Measurements from ENCODE around the gene PLA1A.
"Not testable (repeated sequence)": the region's sequence is repeated elsewhere in the genome, so short reads cannot be mapped to it uniquely, and the experiment has no call there.

PLA1A gene

DNA sequence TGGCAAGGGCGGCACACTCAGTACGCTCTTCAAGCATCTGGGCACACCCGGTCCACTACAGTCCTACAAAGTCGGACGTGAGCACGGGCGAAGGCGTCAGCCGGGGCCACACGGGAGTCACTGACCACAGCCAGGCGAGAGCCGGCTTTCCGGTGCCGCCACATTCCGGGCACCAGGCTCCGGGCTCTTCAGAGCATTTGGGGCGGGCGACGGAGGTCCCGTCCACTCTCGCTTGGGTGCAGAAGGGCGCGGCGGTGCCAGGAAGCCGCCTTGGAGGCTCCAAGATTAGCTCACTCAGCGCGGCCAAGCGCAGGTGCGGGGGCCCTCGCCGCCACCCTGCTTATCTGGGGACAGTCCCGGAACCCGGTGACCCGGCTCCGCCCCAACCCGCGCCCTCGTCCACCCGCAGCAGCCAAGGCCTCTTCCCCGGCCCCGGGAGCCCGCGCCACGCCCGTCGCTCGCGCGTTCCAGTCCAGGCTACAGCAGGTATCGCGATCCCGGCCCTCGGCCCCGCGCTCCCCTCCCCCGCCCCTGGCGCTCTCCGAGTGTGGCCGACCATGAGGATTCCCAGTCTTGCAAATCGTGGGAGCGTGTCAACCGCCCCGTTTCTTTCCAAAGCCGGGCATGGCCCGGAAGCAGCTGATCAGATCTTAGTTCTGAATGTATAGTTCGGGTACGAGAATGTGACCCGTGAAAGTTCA, 18.2 kb upstream of the PLA1A start, which contains the start of gene ADPRH:
Gene ADPRH, plus strand, starts transcription at position 127 of the 701 bp plus-strand sequence. CDS start 2,678 bp downstream, outside the sequence.
- peak; percentile 93 for DNase-seq

DNA sequence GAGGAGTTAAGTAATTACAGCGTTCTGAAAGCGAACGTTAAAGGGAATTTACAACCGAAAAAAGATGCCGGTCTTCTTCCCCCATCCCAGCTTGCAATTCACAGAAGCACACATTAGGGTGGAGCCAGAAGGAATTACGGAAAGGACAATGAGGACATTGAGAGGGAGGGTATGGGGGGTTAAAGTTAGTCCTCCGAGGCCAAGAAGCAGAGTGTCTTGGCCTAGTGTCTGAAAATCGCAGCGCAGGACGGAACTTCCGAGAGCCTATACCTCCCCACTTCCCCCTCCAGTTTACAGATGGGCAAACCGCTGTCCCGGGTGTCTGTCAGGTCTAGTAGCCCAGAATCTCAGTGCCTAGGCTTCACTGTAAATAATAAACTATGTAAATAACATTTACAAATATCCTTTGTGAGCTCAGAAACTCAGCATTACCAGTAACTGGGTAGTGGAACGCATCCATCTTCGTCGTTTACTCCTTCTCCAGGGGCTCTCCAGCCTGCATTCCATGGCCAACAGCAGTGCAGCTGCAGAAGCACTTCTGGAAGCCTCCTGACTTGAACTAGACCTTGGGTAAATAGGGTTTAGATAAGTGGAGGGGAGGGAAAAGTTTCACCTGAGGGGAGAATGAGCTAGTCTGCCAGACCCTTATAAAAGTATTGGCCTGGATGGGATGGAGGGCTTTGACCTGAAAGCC, 17.5 kb upstream of the PLA1A start:
- DNase-seq, result no peak

DNA sequence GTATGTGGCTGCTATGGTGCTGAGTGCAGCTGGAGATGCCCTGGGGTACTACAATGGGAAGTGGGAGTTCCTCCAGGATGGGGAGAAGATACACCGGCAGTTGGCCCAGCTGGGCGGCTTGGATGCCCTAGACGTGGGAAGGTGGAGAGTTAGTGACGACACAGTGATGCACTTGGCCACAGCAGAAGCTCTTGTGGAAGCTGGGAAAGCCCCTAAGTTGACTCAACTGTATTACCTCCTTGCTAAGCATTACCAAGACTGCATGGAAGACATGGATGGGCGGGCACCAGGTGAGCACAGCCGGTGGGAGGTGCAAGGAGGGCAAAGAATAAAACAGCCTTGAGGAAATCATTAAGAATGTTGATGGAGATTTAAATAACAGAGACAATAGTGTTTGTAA, 15.5 kb upstream of the PLA1A start:
- DNase-seq, result no peak

DNA sequence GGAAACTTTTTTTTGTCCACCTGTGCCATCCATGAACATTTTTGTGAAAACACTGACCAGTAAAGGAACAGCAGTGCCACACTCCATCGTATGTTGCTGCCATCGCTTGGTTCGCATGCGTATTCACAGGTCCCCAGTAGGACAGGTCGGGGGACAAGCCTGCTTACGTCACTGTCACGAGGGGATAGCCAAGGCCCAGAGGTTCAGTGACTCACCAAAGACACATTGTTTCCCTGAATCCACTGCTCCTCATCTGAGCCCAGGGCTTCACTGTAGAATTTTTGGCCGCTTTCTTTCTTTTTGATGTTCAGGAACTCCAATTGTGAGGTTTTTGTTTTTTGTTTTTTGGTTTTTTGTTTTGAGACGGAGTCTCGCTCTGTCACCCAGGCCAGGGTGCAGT, 12.5 kb upstream of the PLA1A start:
- DNase-seq, result no peak

DNA sequence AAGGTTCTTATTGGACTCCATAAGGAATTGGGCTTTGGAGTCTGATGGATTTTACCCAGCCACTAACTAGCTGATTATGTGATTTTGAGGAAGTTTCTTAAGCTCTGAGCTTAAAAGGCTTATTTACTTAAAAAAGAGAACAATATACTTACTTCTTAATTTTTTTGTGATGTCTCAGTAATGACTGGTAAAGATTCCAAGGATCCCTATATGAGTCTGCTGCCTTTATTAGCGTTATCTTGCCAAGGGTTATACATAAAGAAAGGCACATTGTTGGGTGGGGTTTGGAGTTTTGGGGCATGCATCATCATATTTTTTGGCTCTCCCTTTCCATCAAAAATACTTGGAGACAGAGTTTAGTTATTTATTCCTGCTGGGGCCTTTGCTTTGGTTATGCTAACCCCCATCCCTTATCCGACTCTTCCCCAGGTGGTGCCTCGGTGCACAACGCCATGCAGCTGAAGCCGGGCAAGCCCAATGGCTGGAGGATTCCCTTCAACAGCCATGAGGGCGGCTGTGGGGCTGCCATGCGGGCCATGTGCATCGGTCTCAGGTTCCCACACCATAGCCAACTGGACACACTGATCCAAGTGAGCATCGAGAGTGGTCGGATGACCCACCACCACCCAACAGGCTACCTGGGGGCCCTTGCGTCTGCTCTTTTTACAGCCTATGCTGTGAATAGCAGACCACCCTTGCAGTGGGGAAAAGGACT, 11.7 kb upstream of the PLA1A start:
- no peak for DNase-seq

DNA sequence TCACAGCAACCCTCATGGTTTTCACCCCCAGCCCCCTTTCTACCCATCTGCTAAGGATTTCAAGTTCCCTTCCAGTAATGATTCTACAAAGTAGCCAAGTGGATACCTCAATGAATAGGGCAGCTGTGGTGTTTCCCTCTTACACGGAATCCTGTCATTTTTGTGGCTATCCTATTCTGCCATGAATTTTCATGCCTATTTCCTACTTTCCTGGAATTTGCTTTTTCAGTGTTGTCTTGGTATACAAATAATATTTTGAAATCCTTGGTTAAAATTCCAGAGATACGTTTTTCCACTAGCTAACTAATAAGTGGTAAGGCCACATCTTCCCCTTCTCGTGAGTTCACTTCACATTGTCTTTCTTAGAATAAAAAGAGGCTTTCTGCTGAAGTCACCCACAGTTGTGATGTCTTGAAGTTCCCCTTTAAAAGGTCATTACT, 10.9 kb upstream of the PLA1A start:
- DNase-seq, result no peak

DNA sequence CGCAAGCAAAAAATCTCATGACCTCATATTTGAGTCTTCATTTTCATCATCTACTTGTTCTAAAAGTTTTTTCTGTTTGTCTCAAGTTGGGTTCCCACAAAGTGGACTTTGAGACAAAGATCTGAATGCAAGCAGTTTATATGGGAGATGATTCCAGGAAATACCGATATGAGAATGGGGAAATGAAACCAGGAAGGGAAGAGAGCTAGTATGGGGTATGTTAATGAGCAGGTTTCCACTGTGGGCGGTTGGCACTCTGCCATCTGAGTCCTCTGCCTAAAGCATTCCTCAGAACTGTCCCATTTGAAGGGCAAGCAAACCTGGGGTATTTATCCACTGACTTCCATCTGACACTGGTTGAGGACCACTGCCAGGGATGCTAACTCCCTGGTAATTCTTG, 9.6 kb upstream of the PLA1A start:
- DNase-seq, result no peak

DNA sequence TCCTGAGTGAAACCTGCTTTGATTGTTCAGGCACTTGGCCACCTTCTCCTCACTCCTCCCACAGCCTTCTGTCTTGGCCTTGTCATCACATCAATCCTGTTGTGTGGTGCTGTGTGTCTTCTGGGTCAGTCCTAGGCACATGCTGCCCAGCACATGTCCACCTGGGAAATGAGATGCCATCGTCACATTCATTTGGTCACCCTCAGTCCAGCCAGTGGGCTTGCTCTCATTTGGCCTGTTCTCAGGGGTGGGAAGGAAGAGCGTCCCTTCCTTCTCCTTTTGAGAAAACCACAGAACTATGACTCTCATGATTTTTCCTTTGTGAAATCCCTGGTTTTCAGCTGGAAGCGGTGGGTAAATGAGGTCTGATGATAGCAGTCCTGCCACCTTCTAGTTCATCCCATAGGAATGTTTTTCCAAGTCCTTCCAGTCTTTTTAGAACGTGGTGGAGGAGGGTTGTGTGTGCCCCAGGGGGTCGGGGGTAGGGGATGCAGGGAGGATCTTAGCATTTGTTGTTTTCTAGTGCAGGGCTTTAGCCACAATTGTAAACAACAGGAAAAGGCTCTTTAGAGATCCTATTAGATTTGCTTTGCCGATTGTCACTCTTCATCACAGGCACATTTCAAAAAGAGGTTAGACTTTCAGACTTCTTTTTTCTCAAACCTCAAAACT, 8.4 kb upstream of the PLA1A start:
- DNase-seq, result no peak

DNA sequence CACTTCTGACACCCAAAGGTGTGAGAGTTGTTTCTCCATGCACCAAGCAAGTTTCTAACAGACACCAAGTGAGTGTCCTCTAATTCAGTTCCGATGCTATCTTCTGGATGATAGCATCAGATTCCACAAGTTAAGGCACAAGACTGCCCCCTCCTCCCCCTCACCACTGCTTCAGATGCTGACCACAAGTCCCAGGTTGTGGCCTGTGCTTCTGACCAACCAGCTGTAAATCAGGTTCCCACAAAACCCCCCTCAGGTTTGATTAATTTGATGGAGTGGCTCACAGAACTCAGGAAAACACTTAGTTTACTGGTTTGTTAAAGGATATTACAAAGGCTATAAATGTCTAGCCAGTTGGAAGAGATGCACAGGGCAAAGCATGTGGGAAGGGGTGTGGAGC, 7.0 kb upstream of the PLA1A start:
- DNase-seq, result no peak

DNA sequence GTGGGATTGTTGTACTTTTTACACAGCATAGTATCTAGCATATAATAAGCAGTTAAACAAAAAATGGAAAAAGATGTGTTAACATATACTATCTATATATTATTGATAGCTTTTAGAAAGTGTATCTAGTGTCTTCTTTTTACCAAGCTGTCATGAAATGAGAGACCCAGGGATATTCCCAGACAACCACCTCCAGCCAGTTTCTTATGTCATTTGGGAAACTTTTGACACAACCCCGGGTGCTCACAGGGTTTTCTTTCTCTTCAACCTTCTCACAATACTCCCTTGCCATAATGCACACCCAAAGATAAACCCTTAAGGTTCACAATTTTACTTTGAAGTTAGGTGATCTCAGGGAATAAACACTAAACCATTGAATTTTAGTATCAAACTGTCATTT, 4.8 kb upstream of the PLA1A start:
- DNase-seq, result no peak

DNA sequence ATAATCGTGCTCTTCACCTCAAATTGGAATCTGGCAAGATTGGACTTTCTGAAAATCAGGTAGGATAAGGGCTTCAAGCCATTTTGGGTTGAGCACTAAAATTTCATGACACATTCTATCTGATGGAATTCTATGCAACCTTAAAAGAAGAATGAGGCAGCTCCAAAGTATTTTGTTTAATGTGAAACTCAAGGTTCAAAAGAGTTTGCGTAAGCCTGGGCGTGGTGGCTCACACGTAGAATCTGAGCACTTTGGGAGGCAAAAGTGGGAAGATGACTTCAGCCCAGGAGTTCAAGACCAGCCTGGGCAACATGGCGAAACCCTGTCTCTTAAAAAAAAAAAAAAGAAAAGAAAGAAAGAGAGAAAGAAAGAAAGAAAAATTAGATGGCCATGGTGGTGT, 3.6 kb upstream of the PLA1A start:
- DNase-seq, result no peak

DNA sequence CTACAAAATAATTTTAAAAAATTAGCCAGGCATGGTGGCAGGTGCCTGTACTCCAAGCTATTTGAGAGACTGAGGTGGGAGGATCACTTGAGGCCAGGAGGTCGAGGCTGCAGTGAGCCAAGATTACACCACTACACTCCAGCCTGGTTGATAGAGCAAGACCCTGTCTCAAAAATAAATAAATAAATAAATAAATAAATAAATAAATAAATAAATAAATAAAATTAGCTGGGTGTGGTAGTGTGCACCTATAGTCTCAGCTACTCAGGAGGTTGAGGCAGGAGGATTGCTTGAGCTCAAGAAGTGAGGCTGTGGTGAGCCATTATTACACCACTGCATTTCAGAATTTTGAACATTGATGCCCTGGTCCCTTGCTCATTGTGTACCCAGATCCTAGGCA, 2.8 kb upstream of the PLA1A start:
- not testable (repeated sequence) for DNase-seq

DNA sequence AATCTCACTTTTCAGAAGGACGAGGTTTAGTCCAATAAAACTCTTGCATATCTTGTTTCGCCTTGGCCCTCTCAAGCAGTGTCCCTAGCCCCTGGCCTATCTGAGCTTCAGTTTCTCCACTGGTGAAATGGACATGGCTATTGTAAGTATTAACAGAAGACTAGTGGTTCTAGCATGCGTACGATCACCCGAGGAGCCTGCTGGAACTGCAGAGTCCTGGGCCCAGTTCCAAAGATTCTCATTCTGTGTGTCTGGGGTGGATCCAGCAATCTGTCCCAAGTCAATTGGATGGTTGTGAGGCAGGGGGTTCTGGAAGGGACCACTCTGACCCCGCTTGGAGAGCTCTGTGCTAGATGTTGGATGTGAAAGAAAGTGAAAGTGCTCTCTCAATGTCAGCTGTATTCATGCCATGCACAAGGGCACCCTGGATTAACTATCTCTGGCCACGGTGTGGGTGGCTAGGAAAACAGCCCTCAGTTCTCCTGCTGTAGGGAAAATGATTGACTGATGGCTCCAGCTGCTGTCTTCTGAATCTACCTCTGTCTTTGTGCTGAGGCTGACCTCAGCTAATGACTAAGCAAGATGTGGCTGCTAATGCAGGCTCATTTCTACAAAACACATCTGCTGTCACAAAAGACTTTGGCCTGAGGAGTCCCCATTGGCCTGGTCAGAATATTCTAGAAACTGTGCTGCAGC, 1.9 kb upstream of the PLA1A start:
- DNase-seq, result no peak

DNA sequence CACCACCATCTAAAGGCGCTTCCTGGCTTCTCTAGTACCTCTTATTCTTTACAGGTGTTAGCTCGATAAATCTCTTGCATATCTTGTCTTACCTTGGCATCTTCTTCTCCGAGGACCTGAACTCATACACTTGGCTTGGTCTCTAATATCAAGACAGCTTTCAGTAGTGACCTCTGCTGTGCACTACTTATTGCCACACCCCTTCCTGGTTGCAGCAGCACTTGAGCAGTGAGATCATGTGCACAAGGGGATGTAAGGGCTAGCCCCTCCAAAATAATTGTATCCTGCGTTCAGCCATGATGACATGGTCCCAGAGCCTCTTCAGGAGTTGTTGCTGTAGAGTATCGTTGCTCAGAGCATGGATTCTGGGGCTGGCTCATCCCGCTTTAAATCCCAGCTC, 1.3 kb upstream of the PLA1A start:
- no peak for DNase-seq

DNA sequence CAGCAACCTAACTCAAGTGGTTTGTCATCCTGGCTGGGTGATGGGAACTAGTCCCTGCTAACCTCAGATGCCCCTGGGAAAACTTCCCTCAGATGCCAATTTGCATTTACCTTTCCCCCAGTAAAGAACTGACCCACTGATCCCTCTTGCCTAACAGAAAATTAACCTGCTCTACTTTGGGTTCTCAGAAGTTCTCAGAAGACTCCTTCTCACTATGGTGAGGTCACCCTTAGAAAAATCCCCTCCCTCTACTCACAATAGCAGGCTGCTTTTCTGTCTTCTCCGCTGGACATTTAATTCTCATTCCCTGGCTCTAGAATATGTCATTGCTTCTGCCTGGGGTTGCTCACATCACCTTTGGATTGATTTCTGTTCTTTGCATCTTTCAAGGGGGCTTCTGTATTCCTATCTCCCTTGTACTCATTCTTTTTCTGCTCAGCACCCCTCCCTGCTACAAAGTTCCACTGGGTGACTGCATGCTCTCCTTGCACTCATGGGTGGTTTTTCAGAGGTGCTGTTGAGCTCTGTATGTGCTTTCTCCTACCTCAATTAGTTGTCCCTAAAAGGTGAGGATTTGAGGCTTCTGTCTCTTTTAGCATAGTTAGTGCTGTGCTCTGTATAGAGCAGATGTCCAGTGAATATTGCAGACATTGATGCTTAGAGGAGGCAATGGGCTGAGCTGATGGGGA, 869 bp downstream of the PLA1A start:
- no peak for DNase-seq

DNA sequence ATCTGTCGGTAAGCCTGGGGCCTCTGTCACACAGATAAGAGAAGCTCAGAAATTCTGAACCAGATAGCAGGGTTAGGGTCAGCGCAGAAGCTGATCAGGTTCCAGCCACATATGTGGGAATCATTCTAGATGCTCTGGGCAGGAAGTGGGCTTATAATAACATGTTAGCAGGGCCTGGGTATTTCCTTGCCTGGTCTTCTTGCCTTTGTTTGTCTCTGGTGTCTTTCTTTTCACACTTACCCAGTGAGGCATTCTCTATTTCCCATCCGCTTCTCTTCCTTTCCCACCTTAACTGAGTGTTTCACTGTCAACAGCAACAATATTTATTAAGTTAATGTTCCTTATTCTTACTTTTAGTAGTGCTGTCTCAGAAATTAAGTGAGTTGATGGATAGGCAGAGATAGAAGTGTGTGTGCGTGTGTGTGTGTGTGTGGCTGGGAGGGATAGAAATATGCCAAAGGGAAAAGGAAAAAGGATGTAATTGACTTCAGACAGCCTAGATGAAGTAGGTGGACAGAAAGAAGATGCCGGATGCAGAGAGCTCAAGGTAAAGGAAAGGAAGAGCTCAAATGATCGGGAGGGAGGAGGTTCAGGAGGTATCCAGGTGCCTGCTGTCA, 2.0 kb downstream of the PLA1A start:
- DNase-seq, result no peak

DNA sequence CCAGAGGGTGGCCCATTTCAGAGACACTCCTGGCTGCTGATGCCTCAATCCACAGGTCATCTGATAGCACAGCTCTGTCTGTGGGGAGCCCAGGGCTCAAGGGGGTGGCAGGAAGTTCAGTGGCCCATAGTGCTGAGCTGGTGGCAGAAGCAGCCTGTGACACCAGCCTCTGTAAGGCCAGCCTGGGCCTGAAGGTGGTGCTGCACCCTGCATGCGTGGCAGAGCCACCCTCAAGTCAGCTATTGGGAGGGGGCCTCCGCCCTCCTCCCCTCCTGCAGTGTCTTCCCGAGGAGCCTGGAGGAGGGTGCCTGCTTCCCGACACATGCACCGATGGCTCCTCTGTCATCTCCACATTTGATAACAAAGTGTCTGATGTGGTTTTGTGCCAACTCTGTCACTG, 3.0 kb downstream of the PLA1A start:
- DNase-seq, result no peak

DNA sequence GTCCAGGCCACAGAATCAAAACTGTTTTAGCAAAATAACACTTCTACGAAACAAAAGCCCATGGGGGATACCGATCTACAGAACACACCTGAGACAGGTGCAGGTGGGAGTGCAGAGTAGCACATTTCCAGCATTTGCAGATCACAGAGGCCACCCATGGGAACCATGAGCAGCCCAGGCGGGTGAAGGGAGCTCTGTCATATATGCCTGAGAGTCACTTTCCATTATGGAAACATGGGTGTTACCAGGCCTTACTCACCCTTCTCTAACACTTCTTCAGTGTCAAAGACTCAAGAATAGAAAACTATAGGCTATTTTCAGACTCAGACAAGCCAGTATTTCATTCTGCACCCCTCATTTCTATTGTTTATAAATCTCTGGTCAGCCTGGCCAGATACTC, 3.5 kb downstream of the PLA1A start:
- no peak for DNase-seq

DNA sequence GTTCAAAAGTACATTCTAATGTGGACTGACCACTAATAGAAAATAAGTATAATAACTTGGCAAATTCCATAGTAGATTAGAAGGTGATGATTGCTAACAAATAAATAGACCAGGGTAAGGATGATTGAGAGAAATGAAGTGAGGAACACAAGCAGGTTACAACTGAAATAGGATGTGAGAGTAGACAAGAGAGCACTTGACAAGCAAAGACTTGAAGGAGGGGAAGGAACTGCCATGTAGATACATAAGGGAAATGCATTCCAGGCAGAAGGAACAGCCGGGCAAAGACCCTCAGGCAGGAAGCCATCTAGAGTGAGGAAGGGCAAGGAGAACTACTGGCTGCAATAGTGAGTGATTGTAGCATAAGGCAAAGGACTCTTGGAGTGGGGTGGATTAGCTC, 5.0 kb downstream of the PLA1A start:
- no peak for DNase-seq

DNA sequence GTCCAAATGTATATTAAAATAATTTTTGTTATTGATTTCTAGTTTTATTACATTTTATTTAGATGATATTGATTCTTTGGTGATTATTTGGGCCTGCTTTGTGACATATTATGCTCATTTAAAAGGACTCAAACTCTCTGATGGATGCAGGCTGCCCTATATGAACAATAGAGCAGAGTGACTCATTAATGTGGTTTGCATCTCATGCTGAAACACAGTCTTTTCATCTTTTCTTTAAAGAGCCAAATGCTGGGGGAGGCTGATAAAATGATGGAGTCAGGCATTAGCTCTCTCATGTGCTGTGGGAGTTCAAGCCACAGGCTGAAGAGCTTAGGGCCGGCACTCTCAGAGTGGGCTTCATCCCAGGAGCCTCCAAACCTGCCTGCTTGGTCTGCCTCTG, 7.2 kb downstream of the PLA1A start:
- DNase-seq, result no peak

DNA sequence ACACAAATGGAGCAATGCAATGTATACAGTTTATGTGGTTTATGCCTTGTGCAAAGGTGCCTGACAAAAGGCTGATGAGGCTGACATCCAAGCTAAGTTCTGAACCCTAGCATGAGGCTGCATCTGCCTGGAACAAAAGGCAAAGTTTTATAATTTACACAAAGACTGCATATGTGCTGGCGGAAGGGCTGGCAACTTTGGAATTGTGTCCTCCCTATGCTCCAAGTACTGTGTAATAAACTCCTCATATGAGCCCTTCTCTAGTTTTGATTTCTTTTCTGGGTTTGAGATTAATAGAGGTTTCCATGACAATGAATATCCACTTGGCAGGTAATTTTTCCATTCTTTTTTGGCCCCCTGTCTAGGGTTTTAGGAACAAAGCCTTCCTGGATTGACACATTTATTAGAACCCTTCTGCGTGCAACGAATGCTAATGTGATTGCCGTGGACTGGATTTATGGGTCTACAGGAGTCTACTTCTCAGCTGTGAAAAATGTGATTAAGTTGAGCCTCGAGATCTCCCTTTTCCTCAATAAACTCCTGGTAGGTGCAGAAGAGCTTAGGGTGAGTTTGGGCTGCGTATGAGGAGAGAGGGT, 10.8 kb downstream of the PLA1A start:
- no peak for DNase-seq
